Nephron (organoid): ENCODE measurements around the gene RAP2B.

ENCODE experiments used
- H3K27ac Mint-ChIP-seq, 3 experiments: 2 replicates each; pipeline ENCODE4 v1.8.0; 2020; ENCODE audit warnings: mixed read lengths in 3 of 3, mild to moderate bottlenecking in 2 of 3, moderate library complexity in 1 of 3
- H3K27me3 Mint-ChIP-seq: 2 replicates; pipeline ENCODE4 v1.8.0; 2021; ENCODE audit warnings: low read depth, mild to moderate bottlenecking, moderate library complexity, mixed read lengths
- H3K36me3 Mint-ChIP-seq: 2 replicates; pipeline ENCODE4 v1.8.0; 2020; ENCODE audit warnings: low read depth, mixed read lengths
- H3K4me1 Mint-ChIP-seq: 2 replicates; pipeline ENCODE4 v1.8.0; 2020; ENCODE audit warnings: mixed read lengths
- H3K4me3 Mint-ChIP-seq, 3 experiments: 2 replicates each; pipeline ENCODE4 v1.8.0; 2020; ENCODE audit warnings: mild to moderate bottlenecking in 3 of 3, mixed read lengths in 3 of 3, moderate library complexity in 2 of 3
- H3K9me3 Mint-ChIP-seq: 2 replicates; pipeline ENCODE4 v1.8.0; 2020; ENCODE audit warnings: mixed read lengths
- CTCF ChIP-seq, 3 experiments: fragments of 200-600 bp; sonication (generic); IDR thresholded peaks; one replicate each; pipeline ENCODE4 v1.5.0; 2021; ENCODE audit warnings: antibody characterized with exemption in 3 of 3; ENCODE audit not compliant: unreplicated experiment in 3 of 3

RAP2B gene

DNA sequence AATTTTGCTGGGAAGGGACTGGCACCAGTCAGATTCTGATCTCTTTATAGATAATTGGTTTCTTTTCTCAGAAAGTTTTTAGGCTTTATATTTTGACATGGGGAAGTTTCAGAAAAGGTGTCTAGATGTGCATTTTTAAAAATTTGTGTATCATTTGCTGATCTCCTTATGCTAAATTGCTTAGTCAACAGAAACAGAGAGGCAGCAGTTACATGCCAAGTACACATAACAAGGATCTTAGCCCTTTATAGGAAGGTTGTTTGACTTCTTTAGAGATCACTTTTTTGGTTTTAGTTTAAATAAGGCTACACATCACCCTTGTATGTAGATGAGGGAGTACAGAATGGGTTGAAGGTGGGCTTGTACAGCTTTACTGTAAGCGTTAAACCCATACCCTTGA, 53.5 kb downstream of the RAP2B start:
- no peaks in the 10 kb centered on the region for H3K9me3 Mint-ChIP-seq
- TF ChIP-seq CTCF (IDR thresholded peaks at IDR 0.05; ENCODE audit: unreplicated experiment in 3 of 3): no peak
- no peak overlapping the region for H3K4me3 Mint-ChIP-seq
- peaks cover 6% of the 10 kb centered on the region for H3K27me3 Mint-ChIP-seq
- H3K27ac Mint-ChIP-seq: no peak overlapping the region
- no peaks in the 10 kb centered on the region for H3K36me3 Mint-ChIP-seq
- H3K4me1 Mint-ChIP-seq: peaks cover 6% of the 10 kb centered on the region

- Mint-ChIP-seq H3K9me3 (no peaks in the 10 kb centered on the region), H3K4me3 (no peak overlapping the region), H3K36me3 (no peaks in the 10 kb centered on the region), H3K4me1 (peaks cover 6% of the 10 kb centered on the region), H3K27me3 (peaks cover 6% of the 10 kb centered on the region), H3K27ac (no peak overlapping the region)
- no peak for TF ChIP-seq CTCF (IDR thresholded peaks at IDR 0.05; ENCODE audit: unreplicated experiment in 3 of 3)
Measured at GRCh38 chr3:153215966-153216365, 53.9 kb downstream of the RAP2B start.

DNA sequence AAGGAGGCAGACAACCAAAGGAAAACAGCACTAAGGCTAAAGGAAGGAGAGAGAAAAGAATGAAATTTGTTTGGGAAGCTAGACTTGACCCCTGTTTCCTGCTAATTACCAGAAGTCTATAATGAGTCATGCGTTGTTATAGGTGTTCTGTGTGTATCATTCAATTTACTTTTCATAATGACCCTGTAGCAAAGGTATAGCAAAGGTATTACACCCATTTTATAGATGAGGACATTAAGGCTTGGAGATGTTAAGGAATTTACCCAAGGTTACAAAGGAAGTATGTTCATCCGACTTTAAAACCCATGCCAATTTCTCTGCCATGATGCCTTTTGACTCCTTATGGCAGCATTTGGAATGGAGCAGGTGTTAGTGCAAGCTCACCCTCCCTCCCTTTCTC, 54.9 kb downstream of the RAP2B start:
- peaks cover 6% of the 10 kb centered on the region for H3K27me3 Mint-ChIP-seq
- H3K36me3 Mint-ChIP-seq: no peaks in the 10 kb centered on the region
- H3K27ac Mint-ChIP-seq: no peak overlapping the region
- H3K9me3 Mint-ChIP-seq: no peaks in the 10 kb centered on the region
- no peak overlapping the region for H3K4me3 Mint-ChIP-seq
- TF ChIP-seq CTCF (IDR thresholded peaks at IDR 0.05; ENCODE audit: unreplicated experiment in 3 of 3): no peak
- H3K4me1 Mint-ChIP-seq: peaks cover 6% of the 10 kb centered on the region

DNA sequence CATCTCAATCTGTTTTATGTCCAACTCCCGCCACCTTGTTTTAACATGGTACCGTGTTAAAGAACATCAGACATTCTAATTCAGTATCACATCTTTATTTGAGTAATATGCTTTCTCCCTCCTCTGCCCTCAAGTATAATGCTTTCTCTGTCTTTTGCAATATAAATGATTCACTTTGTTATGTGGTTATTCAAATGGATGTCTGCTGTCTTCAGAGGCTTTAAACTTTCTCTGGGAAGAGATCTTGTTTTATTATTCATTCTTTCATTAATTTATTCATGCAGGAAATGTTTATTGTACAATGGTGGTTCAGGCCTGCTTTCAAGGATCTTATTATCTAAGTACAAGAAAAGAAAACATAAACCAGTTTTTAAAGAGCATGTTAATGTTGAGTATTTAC, 57.1 kb downstream of the RAP2B start:
- Mint-ChIP-seq H3K9me3 (no peaks in the 10 kb centered on the region), H3K27ac (no peak overlapping the region), H3K36me3 (no peaks in the 10 kb centered on the region), H3K4me3 (no peak overlapping the region), H3K27me3 (no peaks in the 10 kb centered on the region), H3K4me1 (peaks cover 6% of the 10 kb centered on the region)
- TF ChIP-seq CTCF (IDR thresholded peaks at IDR 0.05; ENCODE audit: unreplicated experiment in 3 of 3): no peak
